A549 (cell line): ENCODE measurements around the gene CLDN18. TPM values are rescaled to one million over a fixed set of nuclear protein-coding genes. Genes with fewer than 3 reads are reported as not detected.

Experiments
- ATAC-seq, 2 experiments: fragments of 200-7000 bp in 1 of 2; fragments of >200 bp in 1 of 2; cut with Nextera tagmentation in 1 of 2; cut with Tn5 transposase in 1 of 2; 3 replicates each; pipeline versions ENCODE4 v1.8.0 to v1.9.1; 2018 to 2020; ENCODE audit warnings: mild to moderate bottlenecking in 1 of 2, moderate library complexity in 1 of 2
- CTCF ChIA-PET: fragments of 300-600 bp; sonication (Branson Sonifier 250); formaldehyde crosslinking; extraction: SDS; loops from one replicate; lab custom pipeline; 2021; ENCODE audit warnings: antibody characterized with exemption, inconsistent platforms; lab: Yijun Ruan, JAX
- POLR2A ChIA-PET: fragments of 350-600 bp; formaldehyde crosslinking; extraction: SDS; loops from one replicate; lab custom pipeline; 2021; ENCODE audit warnings: antibody characterized with exemption, inconsistent platforms; lab: Yijun Ruan, JAX
- DNase-seq, 2 experiments: peaks; one replicate each; pipeline versions ENCODE4 v3.0.0 to v3.0.0-alpha.2; 2011 to 2016; ENCODE audit warnings: low read depth in 1 of 2, low spot score in 1 of 2
- FAIRE-seq: peaks from 2 replicates; lab custom pipeline; 2011; peaks lifted over from hg19 to GRCh38; lab: Jason Lieb, UNC
- H3K27ac ChIP-seq, 2 experiments: fragments of >200 bp; sonication (Bioruptor Twin); formaldehyde crosslinking; 3 replicates each; pipeline ENCODE4 v1.5.1; 2016 to 2017
- H3K4me1 ChIP-seq: fragments of >200 bp; sonication (Bioruptor Twin); formaldehyde crosslinking; 3 replicates; pipeline ENCODE4 v1.6.1; 2016
- H3K4me2 ChIP-seq: fragments of >200 bp; sonication (Bioruptor Twin); formaldehyde crosslinking; 3 replicates; pipeline ENCODE4 v1.6.1; 2016
- H3K4me3 ChIP-seq: fragments of >200 bp; sonication (Bioruptor Twin); formaldehyde crosslinking; 3 replicates; pipeline ENCODE4 v1.5.1; 2016
- H3K9me3 ChIP-seq: fragments of >200 bp; sonication (Bioruptor Twin); formaldehyde crosslinking; 3 replicates; pipeline ENCODE4 v1.6.1; 2016
- CBX8 ChIP-seq: fragments of 200-600 bp; sonication (generic); IDR thresholded peaks from 2 replicates; pipeline ENCODE4 v1.6.1; 2016
- CHD2 ChIP-seq: fragments of 150-350 bp; IDR thresholded peaks from 2 replicates; pipeline ENCODE4 v1.6.1; 2014; ENCODE audit warnings: low read length; ENCODE audit not compliant: partially characterized antibody
- CHD4 ChIP-seq: fragments of 200-600 bp; sonication (generic); IDR thresholded peaks from 2 replicates; pipeline ENCODE4 v1.6.1; 2016; ENCODE audit warnings: antibody characterized with exemption, mild to moderate bottlenecking, borderline replicate concordance
- EHMT2 ChIP-seq: fragments of 200-600 bp; sonication (generic); IDR thresholded peaks from 2 replicates; pipeline ENCODE4 v1.6.1; 2016; ENCODE audit warnings: antibody characterized with exemption, low read depth, mild to moderate bottlenecking, moderate library complexity
- EP300 ChIP-seq, 2 experiments: fragments of >200 bp; sonication (Bioruptor Twin); formaldehyde crosslinking; IDR thresholded peaks; 2 replicates in 1 of 2; 3 replicates in 1 of 2; pipeline ENCODE4 v1.6.1; 2016 to 2017
- ESRRA ChIP-seq: fragments of 150-350 bp; IDR thresholded peaks from 2 replicates; pipeline ENCODE4 v1.6.1; 2014; ENCODE audit warnings: mild to moderate bottlenecking, low read length, borderline replicate concordance
- FOSL2 ChIP-seq, 2 experiments: fragments of 450-650 bp in 1 of 2; fragments of >200 bp in 1 of 2; sonication (Bioruptor Twin) in 1 of 2; formaldehyde crosslinking; IDR thresholded peaks; 2 replicates each; pipeline versions ENCODE4 v1.5.0 to v1.6.1; 2016 to 2020; ENCODE audit warnings: mild to moderate bottlenecking in 1 of 2, moderate library complexity in 1 of 2
- GATA3 ChIP-seq: IDR thresholded peaks from 2 replicates; pipeline ENCODE4 v1.6.1; 2012; ENCODE audit warnings: borderline replicate concordance
- HEYL ChIP-seq: fragments of 250-450 bp; sonication (Bioruptor Pico); IDR thresholded peaks from 2 replicates; pipeline ENCODE4 v1.8.0; 2021; ENCODE audit warnings: mild to moderate bottlenecking, moderate library complexity
- JUN ChIP-seq, 2 experiments: fragments of >200 bp; sonication (Bioruptor Twin); formaldehyde crosslinking; IDR thresholded peaks; 2 replicates in 1 of 2; 3 replicates in 1 of 2; pipeline ENCODE4 v1.6.1; 2016 to 2017
- KDM5A ChIP-seq: fragments of 200-600 bp; sonication (generic); IDR thresholded peaks from 2 replicates; pipeline ENCODE4 v1.6.1; 2016; ENCODE audit warnings: antibody characterized with exemption, mild to moderate bottlenecking
- MYC ChIP-seq: IDR thresholded peaks from 2 replicates; pipeline ENCODE4 v1.6.1; 2012; ENCODE audit warnings: mild to moderate bottlenecking, inconsistent platforms, low read length, improper control_type of control experiment, borderline replicate concordance
- NPAS2 ChIP-seq: fragments of 250-450 bp; sonication (Bioruptor Pico); IDR thresholded peaks from 2 replicates; pipeline ENCODE4 v1.8.0; 2022; ENCODE audit warnings: mild to moderate bottlenecking, moderate library complexity, borderline replicate concordance
- POLR2A ChIP-seq: IDR thresholded peaks from 2 replicates; pipeline ENCODE4 v1.6.1; 2012; ENCODE audit warnings: mild to moderate bottlenecking, low read length
- RAD21 ChIP-seq, 2 experiments: fragments of >200 bp in 1 of 2; sonication (Bioruptor Twin) in 1 of 2; formaldehyde crosslinking in 1 of 2; IDR thresholded peaks in 1 of 2; conservative IDR thresholded peaks in 1 of 2; 2 replicates in 1 of 2; 3 replicates in 1 of 2; pipeline ENCODE4 v1.6.1; 2012 to 2018; ENCODE audit warnings: inconsistent platforms in 1 of 2
- RCOR1 ChIP-seq: fragments of 150-350 bp; IDR thresholded peaks from 2 replicates; pipeline ENCODE4 v1.6.1; 2014; ENCODE audit warnings: antibody characterized with exemption, low read length, low read depth
- RFX5 ChIP-seq: fragments of 450-650 bp; IDR thresholded peaks from 2 replicates; pipeline ENCODE4 v1.7.1; 2014; ENCODE audit warnings: antibody characterized with exemption, mild to moderate bottlenecking, moderate library complexity
- TFCP2L1 ChIP-seq: fragments of 250-450 bp; sonication (Bioruptor Pico); IDR thresholded peaks from 2 replicates; pipeline ENCODE4 v1.5.0; 2021; ENCODE audit warnings: mild to moderate bottlenecking
- TP53 ChIP-seq: fragments of 250-450 bp; sonication (Bioruptor Pico); IDR thresholded peaks from 2 replicates; pipeline ENCODE4 v1.5.0; 2021; ENCODE audit warnings: mild to moderate bottlenecking, moderate library complexity
- ZFP36 ChIP-seq: fragments of 450-650 bp; IDR thresholded peaks from 2 replicates; pipeline ENCODE4 v1.6.1; 2014; ENCODE audit warnings: borderline replicate concordance; ENCODE audit not compliant: partially characterized antibody
- WGBS: methylation state at CpG from one replicate; pipeline ENCODE4 v1.1.6; 2017; ENCODE audit errors: missing lambda C conversion rate; 5-methylcytosine and 5-hydroxymethylcytosine counted together
- polyA plus RNA-seq, 4 experiments: library from polyadenylated mRNA; depleted of rRNA in 3 of 4; stranded (reverse); fragments of >200 nt; fragmentation: RNase III in 1 of 4; extraction: RNeasy Plus Mini Kit Qiagen cat#74134 plus additional on column Dnase treatment in 1 of 4; gene quantifications; 2 replicates in 3 of 4; 3 replicates in 1 of 4; pipeline ENCODE4 v1.2.3, GENCODE V29; 2011 to 2017
- TF ChIP-seq, protein P1 (sequence below): fragments of 150-350 bp; IDR thresholded peaks from 2 replicates; pipeline ENCODE4 v1.6.1; 2014; ENCODE audit warnings: low read depth, mild to moderate bottlenecking, low read length
- TF ChIP-seq, protein P2 (sequence below): IDR thresholded peaks from 2 replicates; pipeline ENCODE4 v1.6.1; 2012; ENCODE audit warnings: low read depth, borderline replicate concordance
- TF ChIP-seq, protein P3 (sequence below): fragments of 200-600 bp; sonication (generic); IDR thresholded peaks from 2 replicates; pipeline ENCODE4 v1.6.1; 2016; ENCODE audit warnings: antibody characterized with exemption, mild to moderate bottlenecking, moderate library complexity
- TF ChIP-seq, protein P4 (sequence below): fragments of 250-450 bp; sonication (Bioruptor Pico); IDR thresholded peaks from 2 replicates; pipeline ENCODE4 v1.5.0; 2020; ENCODE audit warnings: low read depth, mild to moderate bottlenecking, moderate library complexity
- TF ChIP-seq, protein P5 (sequence below): IDR thresholded peaks from 2 replicates; pipeline ENCODE4 v1.6.1; 2012

CLDN18 gene
- polyA plus RNA-seq, 2 of the 4 experiments (the other 2 are of a cell fraction): not detected

DNA sequence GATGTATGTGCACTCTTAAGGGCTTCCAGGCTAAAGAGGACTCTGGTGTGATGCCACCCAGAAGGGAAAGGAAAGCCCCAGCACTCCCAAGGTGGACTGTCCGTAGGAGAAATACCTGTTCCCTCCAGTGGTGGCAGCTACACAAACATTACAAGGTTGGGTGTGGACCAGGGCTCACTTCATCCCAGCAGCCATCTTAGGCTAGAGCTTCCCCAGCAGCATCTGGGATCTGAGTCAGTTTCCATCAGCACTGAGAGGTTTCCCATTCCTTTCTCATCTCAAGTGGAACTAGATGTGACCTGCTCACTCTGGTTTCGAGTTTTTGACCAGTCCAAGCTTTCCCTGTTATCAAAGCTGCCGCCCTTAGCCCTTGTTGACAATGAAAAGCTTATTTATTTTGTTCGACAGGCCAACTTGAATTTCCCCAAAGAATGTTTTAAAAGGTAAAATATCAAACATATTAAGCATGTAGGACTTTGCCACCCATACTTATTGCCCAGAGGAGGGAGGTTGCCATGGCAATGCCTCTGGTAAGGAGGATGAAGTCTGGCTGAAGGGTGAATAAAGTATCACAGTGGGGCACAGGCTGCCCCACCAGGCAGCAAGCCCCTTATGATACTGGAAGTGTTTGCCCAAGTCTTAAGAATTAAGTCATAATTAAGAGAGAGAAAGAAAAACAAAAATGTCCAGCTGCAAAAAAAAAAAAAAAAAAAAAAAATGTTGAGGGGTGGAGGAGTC, 28.9 kb downstream of the CLDN18 start:
- Histone ChIP-seq H3K4me3 (no peak overlapping the region), H3K9me3 (no peaks in the 10 kb centered on the region), H3K27ac (no peak overlapping the region), H3K4me2 (no peak overlapping the region), H3K4me1 (no peaks in the 10 kb centered on the region; the same call in 2 of the 3 replicates)
- ATAC-seq: peak in 1 of 2 experiments; percentile 24; a peak in 1 of 6 replicates
- no peak for TF ChIP-seq TFCP2L1 (CRISPR knock-in tag)
- TF ChIP-seq, protein P1, sequence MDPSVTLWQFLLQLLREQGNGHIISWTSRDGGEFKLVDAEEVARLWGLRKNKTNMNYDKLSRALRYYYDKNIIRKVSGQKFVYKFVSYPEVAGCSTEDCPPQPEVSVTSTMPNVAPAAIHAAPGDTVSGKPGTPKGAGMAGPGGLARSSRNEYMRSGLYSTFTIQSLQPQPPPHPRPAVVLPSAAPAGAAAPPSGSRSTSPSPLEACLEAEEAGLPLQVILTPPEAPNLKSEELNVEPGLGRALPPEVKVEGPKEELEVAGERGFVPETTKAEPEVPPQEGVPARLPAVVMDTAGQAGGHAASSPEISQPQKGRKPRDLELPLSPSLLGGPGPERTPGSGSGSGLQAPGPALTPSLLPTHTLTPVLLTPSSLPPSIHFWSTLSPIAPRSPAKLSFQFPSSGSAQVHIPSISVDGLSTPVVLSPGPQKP: no peak
- TF ChIP-seq EP300 (IDR thresholded peaks at IDR 0.05): no peak
- no peak for TF ChIP-seq RFX5
- TF ChIP-seq CHD2: no peak
- TF ChIP-seq ESRRA: no peak
- TF ChIP-seq MYC: no peak
- TF ChIP-seq RCOR1: no peak
- TF ChIP-seq FOSL2 (IDR thresholded peaks at IDR 0.05): no peak
- no peak for TF ChIP-seq FOSL2 (CRISPR knock-in tag; IDR thresholded peaks at IDR 0.05)
- no peak for TF ChIP-seq POLR2A
- TF ChIP-seq, protein P2, sequence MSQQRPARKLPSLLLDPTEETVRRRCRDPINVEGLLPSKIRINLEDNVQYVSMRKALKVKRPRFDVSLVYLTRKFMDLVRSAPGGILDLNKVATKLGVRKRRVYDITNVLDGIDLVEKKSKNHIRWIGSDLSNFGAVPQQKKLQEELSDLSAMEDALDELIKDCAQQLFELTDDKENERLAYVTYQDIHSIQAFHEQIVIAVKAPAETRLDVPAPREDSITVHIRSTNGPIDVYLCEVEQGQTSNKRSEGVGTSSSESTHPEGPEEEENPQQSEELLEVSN: no peak
- no peak for TF ChIP-seq EHMT2
- TF ChIP-seq, protein P3, sequence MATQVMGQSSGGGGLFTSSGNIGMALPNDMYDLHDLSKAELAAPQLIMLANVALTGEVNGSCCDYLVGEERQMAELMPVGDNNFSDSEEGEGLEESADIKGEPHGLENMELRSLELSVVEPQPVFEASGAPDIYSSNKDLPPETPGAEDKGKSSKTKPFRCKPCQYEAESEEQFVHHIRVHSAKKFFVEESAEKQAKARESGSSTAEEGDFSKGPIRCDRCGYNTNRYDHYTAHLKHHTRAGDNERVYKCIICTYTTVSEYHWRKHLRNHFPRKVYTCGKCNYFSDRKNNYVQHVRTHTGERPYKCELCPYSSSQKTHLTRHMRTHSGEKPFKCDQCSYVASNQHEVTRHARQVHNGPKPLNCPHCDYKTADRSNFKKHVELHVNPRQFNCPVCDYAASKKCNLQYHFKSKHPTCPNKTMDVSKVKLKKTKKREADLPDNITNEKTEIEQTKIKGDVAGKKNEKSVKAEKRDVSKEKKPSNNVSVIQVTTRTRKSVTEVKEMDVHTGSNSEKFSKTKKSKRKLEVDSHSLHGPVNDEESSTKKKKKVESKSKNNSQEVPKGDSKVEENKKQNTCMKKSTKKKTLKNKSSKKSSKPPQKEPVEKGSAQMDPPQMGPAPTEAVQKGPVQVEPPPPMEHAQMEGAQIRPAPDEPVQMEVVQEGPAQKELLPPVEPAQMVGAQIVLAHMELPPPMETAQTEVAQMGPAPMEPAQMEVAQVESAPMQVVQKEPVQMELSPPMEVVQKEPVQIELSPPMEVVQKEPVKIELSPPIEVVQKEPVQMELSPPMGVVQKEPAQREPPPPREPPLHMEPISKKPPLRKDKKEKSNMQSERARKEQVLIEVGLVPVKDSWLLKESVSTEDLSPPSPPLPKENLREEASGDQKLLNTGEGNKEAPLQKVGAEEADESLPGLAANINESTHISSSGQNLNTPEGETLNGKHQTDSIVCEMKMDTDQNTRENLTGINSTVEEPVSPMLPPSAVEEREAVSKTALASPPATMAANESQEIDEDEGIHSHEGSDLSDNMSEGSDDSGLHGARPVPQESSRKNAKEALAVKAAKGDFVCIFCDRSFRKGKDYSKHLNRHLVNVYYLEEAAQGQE: no peak
- TF ChIP-seq, protein P4, sequence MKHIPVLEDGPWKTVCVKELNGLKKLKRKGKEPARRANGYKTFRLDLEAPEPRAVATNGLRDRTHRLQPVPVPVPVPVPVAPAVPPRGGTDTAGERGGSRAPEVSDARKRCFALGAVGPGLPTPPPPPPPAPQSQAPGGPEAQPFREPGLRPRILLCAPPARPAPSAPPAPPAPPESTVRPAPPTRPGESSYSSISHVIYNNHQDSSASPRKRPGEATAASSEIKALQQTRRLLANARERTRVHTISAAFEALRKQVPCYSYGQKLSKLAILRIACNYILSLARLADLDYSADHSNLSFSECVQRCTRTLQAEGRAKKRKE (CRISPR knock-in tag): no peak
- TF ChIP-seq HEYL (CRISPR knock-in tag): no peak
- TF ChIP-seq JUN (IDR thresholded peaks at IDR 0.05): no peak
- FAIRE-seq: no peak
- CTCF ChIA-PET: no interaction called here
- POLR2A ChIA-PET: interaction anchor here (0.7 kb wide), 1 partner anchor 10 kb away, joined by 9 read pairs; no protein-coding TSS in a partner anchor
- DNase-seq: no peak
- WGBS: 78% methylated on average over 4 of the region's 4 CpGs

DNA sequence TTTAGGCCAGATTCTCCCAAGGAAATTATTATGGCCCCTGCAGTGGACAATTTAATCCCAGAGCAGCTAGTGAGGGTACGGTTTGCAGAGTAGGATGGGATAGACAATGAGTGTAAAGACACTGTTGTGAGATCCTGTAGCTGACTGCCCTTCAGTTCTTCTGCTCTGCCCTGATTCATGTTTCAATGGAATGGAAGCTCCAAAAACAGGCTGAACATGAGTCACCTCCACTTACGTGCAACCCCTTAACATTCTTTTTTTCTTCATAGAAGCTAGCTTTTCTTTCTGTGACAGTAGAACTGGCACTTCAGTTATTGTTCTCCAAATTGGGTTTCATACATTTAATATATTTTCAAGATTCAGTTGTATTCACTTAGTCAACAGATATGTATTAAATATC, 32.1 kb downstream of the CLDN18 start:
- H3K27ac ChIP-seq: no peak overlapping the region
- no peak overlapping the region for H3K4me3 ChIP-seq
- DNase-seq (no peak), ATAC-seq (no peak), FAIRE-seq (no peak)
- H3K4me1 ChIP-seq: no peaks in the 10 kb centered on the region
- ChIA-PET CTCF (interaction anchor here (0.9 kb wide), 1 partner anchor 10 kb away, joined by 5 read pairs; no protein-coding TSS in a partner anchor), POLR2A (no interaction called here)
- H3K4me2 ChIP-seq: no peak overlapping the region
- WGBS: 76% methylated on average over 2 of the region's 2 CpGs
- H3K9me3 ChIP-seq: no peaks in the 10 kb centered on the region
- TF ChIP-seq TP53 (CRISPR knock-in tag) (no peak), CHD4 (no peak), EP300 (IDR thresholded peaks at IDR 0.05) (no peak), RAD21 (conservative IDR thresholded peaks at IDR 0.05 in 1 of 2, IDR thresholded peaks at IDR 0.05 in 1 of 2) (no peak), ZFP36 (no peak), MYC (no peak), KDM5A (no peak), GATA3 (no peak), NPAS2 (CRISPR knock-in tag) (no peak), HEYL (CRISPR knock-in tag) (no peak), CBX8 (no peak)
- TF ChIP-seq, protein P5, sequence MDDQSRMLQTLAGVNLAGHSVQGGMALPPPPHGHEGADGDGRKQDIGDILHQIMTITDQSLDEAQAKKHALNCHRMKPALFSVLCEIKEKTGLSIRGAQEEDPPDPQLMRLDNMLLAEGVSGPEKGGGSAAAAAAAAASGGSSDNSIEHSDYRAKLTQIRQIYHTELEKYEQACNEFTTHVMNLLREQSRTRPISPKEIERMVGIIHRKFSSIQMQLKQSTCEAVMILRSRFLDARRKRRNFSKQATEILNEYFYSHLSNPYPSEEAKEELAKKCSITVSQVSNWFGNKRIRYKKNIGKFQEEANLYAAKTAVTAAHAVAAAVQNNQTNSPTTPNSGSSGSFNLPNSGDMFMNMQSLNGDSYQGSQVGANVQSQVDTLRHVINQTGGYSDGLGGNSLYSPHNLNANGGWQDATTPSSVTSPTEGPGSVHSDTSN: no peak
- TF ChIP-seq, protein P3: no peak
